ENCODE measurements around the gene SKOR1. TPM values are rescaled to one million over a fixed set of nuclear protein-coding genes. Genes with fewer than 3 reads are reported as not detected.

Gene SKOR1
- total and polyA plus RNA-seq, 9 donors, result 0.05 to 1.2 (median 0.88) TPM

- no peak overlapping the region for H3K27ac ChIP-seq
- H3K27me3 ChIP-seq, result no peaks in the 10 kb centered on the region
- TF ChIP-seq EP300 (IDR thresholded peaks at IDR 0.05) (no peak), POLR2A (IDR thresholded peaks at IDR 0.05) (no peak), CTCF (IDR thresholded peaks at IDR 0.05) (no peak)
- H3K4me1 ChIP-seq (ENCODE audit: insufficient read depth), result no peaks in the 10 kb centered on the region
- no peaks in the 10 kb centered on the region for H3K36me3 ChIP-seq
- intact Hi-C loops (cut with DNase I), result no loop called here
- DNase-seq, result no peak
- H3K4me3 ChIP-seq, result no peak overlapping the region
- WGBS, 3 donors, result 91 to 96% (median 92%) methylated on average over 18 of the region's 18 CpGs
- no peaks in the 10 kb centered on the region for H3K9me3 ChIP-seq
These were observed 18.8 kb upstream of the SKOR1 start for GRCh38 chr15:67806536-67806935.

DNA sequence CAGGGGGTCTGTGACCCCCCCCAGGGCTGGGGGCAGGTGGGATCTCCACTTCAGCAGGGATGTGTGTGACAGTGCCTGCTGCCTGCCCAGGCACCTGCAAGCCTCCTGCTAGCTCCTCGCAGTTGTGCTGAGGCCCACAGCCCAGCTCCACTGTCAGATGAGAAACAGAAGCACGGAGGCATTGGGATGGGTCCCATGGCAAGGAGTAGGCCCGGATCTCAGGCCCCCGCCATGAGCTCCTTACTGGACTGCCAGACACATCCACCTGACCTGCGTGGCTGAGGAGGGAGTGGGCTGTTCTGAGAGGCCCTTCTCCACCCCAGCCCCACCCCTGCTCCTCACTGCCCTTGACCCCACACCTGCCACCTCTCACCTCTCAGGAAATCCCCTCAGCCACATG lies 18.2 kb upstream of the SKOR1 start:
- no peaks in the 10 kb centered on the region for H3K36me3 ChIP-seq
- no peaks in the 10 kb centered on the region for H3K9me3 ChIP-seq
- H3K4me3 ChIP-seq, result no peak overlapping the region
- TF ChIP-seq CTCF (IDR thresholded peaks at IDR 0.05) (no peak), POLR2A (IDR thresholded peaks at IDR 0.05) (no peak), EP300 (IDR thresholded peaks at IDR 0.05) (no peak)
- DNase-seq, result no peak
- H3K4me1 ChIP-seq (ENCODE audit: insufficient read depth), result no peaks in the 10 kb centered on the region
- H3K27ac ChIP-seq, result no peak overlapping the region
- WGBS, 3 donors, result 89 to 93% (median 93%) methylated on average over 5 of the region's 5 CpGs
- intact Hi-C loops (cut with DNase I), result no loop called here
- no peaks in the 10 kb centered on the region for H3K27me3 ChIP-seq

DNA sequence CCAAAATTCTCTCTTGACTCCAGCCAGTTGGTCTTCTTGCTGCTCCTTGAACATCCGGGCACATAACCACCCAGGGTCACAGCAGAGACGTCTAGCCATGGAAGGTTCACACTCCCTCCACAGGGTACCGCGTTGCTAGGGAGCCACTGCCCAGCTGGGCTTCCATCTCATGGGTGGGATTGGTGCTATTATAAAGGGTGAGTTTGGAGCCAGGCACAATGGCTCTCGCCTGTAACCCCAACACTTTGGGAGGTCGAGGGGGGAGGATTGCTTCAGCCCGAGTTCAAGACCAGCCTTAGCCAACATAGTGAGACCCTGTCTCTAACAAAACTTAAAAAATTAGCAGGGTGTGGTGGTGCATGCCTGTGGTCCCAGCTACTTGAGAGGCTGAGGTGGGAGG lies 17.5 kb upstream of the SKOR1 start:
- intact Hi-C loops (cut with DNase I), result no loop called here
- 94 to 96% (median 95%) methylated on average over 7 of the region's 7 CpGs for WGBS, 3 donors
- no peak overlapping the region for H3K27ac ChIP-seq
- H3K27me3 ChIP-seq, result no peaks in the 10 kb centered on the region
- TF ChIP-seq CTCF (IDR thresholded peaks at IDR 0.05) (no peak), EP300 (IDR thresholded peaks at IDR 0.05) (no peak), POLR2A (IDR thresholded peaks at IDR 0.05) (no peak)
- no peaks in the 10 kb centered on the region for H3K4me1 ChIP-seq (ENCODE audit: insufficient read depth)
- no peak for DNase-seq
- no peak overlapping the region for H3K4me3 ChIP-seq
- no peaks in the 10 kb centered on the region for H3K9me3 ChIP-seq
- H3K36me3 ChIP-seq, result no peaks in the 10 kb centered on the region

GRCh38 chr15:67808821-67809220 lies 16.5 kb upstream of the SKOR1 start:
- no peak for DNase-seq
- TF ChIP-seq CTCF (IDR thresholded peaks at IDR 0.05) (no peak), EP300 (IDR thresholded peaks at IDR 0.05) (no peak), POLR2A (IDR thresholded peaks at IDR 0.05) (no peak)
- no peaks in the 10 kb centered on the region for H3K27me3 ChIP-seq
- no peak overlapping the region for H3K4me3 ChIP-seq
- H3K4me1 ChIP-seq (ENCODE audit: insufficient read depth), result no peaks in the 10 kb centered on the region
- WGBS, 3 donors, result 86 to 92% (median 87%) methylated on average over 7 of the region's 7 CpGs
- intact Hi-C loops (cut with DNase I), result no loop called here
- H3K9me3 ChIP-seq, result no peaks in the 10 kb centered on the region
- H3K27ac ChIP-seq, result no peak overlapping the region
- H3K36me3 ChIP-seq, result no peaks in the 10 kb centered on the region

DNA sequence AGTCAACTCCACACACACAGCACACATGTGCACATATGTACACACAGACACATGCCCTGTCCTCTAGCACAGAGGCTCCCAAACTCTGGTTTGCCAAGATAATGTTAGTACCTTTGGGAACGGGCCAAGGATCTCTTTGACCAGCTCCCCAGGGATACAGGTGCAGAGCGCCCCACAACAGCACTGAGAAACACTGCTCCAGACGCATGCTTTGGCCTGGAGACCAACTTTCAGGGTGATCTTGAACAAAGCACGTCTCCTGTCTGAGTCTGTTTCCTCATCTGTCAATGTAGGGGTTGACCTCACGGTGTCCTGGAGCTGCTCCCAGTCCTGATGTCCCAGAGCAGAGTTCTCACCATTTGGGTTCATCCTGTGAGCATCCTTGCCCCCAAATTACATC lies 15.9 kb upstream of the SKOR1 start:
- H3K4me1 ChIP-seq (ENCODE audit: insufficient read depth), result no peaks in the 10 kb centered on the region
- no peaks in the 10 kb centered on the region for H3K27me3 ChIP-seq
- no peaks in the 10 kb centered on the region for H3K36me3 ChIP-seq
- intact Hi-C loops (cut with DNase I), result no loop called here
- TF ChIP-seq CTCF (IDR thresholded peaks at IDR 0.05), result no peak
- TF ChIP-seq POLR2A (IDR thresholded peaks at IDR 0.05), result no peak
- no peak for TF ChIP-seq EP300 (IDR thresholded peaks at IDR 0.05)
- DNase-seq, result no peak
- no peak overlapping the region for H3K4me3 ChIP-seq
- no peaks in the 10 kb centered on the region for H3K9me3 ChIP-seq
- WGBS, 3 donors, result 87 to 95% (median 95%) methylated on average over 5 of the region's 5 CpGs
- H3K27ac ChIP-seq, result no peak overlapping the region
